ENCODE measurements around the gene RAB3C.

DNA sequence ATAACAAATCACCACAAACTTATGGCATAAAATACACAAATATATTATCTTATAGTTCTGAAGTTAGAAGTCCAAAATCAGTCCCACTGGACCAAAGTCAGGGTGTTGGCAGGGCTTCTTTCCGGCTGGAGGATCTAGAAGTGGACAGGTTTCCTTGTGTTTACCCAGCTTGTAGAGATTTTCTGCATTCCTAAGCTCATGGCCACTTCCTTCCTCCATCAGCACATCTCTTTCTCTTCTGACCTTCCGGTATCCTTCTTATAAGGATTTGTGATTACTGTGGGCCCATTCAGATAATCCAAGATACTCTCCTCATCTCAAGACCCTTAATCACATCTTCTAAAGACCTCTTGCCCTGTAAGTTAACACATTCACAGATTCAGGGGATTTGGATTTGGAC is 97.6 kb downstream of the RAB3C start:
- TF ChIP-seq CTCF (IDR thresholded peaks at IDR 0.05 in 8 of 11, conservative IDR thresholded peaks at IDR 0.05 in 3 of 11) (no peak), POLR2AphosphoS5 (IDR thresholded peaks at IDR 0.05) (no peak), POLR2A (IDR thresholded peaks at IDR 0.05) (no peak)

Data from spleen (tissue), 7 donors.